HepG2 (cell line): ENCODE measurements around the gene CTAGE9. TPM values are rescaled to one million over a fixed set of nuclear protein-coding genes. Genes with fewer than 3 reads are reported as not detected.

Source experiments
- ERF ChIP-seq: IDR thresholded peaks from 2 replicates; pipeline ENCODE4 v1.6.1; 2018; ENCODE audit warnings: missing biosample characterization, missing genetic modification reagents
- ETV6 ChIP-seq: sonication (generic); formaldehyde crosslinking; conservative IDR thresholded peaks from 2 replicates; pipeline ENCODE4 v1.4.0; 2020; ENCODE audit warnings: missing genetic modification reagents
- FOSL2 ChIP-seq: sonication (generic); formaldehyde crosslinking; IDR thresholded peaks from 2 replicates; pipeline ENCODE4 v1.4.0; 2020; ENCODE audit warnings: missing genetic modification reagents
- FOXC1 ChIP-seq: sonication (generic); formaldehyde crosslinking; IDR thresholded peaks from 2 replicates; pipeline ENCODE4 v1.8.0; 2022; ENCODE audit warnings: mild to moderate bottlenecking, missing genetic modification reagents, borderline replicate concordance
- GATA4 ChIP-seq: sonication (generic); IDR thresholded peaks from 2 replicates; pipeline ENCODE4 v1.6.1; 2016; ENCODE audit warnings: antibody characterized with exemption, low read depth, borderline replicate concordance
- GZF1 ChIP-seq: sonication (generic); formaldehyde crosslinking; IDR thresholded peaks from 2 replicates; pipeline ENCODE4 v1.5.1; 2020; ENCODE audit warnings: mild to moderate bottlenecking, missing genetic modification reagents
- MIER2 ChIP-seq: IDR thresholded peaks from 2 replicates; pipeline ENCODE4 v1.6.1; 2016; ENCODE audit warnings: missing biosample characterization, missing genetic modification reagents
- NR1H2 ChIP-seq: sonication (generic); formaldehyde crosslinking; IDR thresholded peaks from 2 replicates; pipeline ENCODE4 v1.8.1; 2022; ENCODE audit warnings: low read depth, missing genetic modification reagents, borderline replicate concordance
- POLR2G ChIP-seq: fragments of 200-400 bp; formaldehyde crosslinking; IDR thresholded peaks from 2 replicates; pipeline ENCODE4 v1.6.1; 2018; ENCODE audit warnings: mild to moderate bottlenecking, low read depth, low read length, moderate library complexity
- SALL1 ChIP-seq: sonication (generic); formaldehyde crosslinking; IDR thresholded peaks from 2 replicates; pipeline ENCODE4 v1.8.0; 2022; ENCODE audit warnings: mild to moderate bottlenecking, missing genetic modification reagents
- SOX13 ChIP-seq, 3 experiments: fragments of 450-650 bp in 1 of 3; sonication (generic) in 1 of 3; formaldehyde crosslinking in 1 of 3; IDR thresholded peaks in 2 of 3; conservative IDR thresholded peaks in 1 of 3; 2 replicates each; pipeline versions ENCODE4 v1.5.0 to v1.6.1; 2016 to 2020; ENCODE audit warnings: antibody characterized with exemption in 1 of 3, mild to moderate bottlenecking in 1 of 3, missing compliant biosample characterization in 1 of 3, missing genetic modification reagents in 1 of 3, moderate library complexity in 1 of 3
- SSRP1 ChIP-seq: IDR thresholded peaks from 2 replicates; pipeline ENCODE4 v1.6.1; 2016; ENCODE audit warnings: control low read depth
- ZKSCAN1 ChIP-seq: fragments of 150-350 bp; IDR thresholded peaks from 2 replicates; pipeline ENCODE4 v1.6.1; 2014; ENCODE audit warnings: low read length
- ZNF280D ChIP-seq: sonication (generic); formaldehyde crosslinking; IDR thresholded peaks from 2 replicates; pipeline ENCODE4 v1.5.1; 2020; ENCODE audit warnings: mild to moderate bottlenecking, missing genetic modification reagents
- ZNF281 ChIP-seq: sonication (generic); formaldehyde crosslinking; IDR thresholded peaks from 2 replicates; pipeline ENCODE4 v1.4.0; 2020; ENCODE audit warnings: missing genetic modification reagents, borderline replicate concordance
- ZNF383 ChIP-seq: sonication (generic); formaldehyde crosslinking; IDR thresholded peaks from 2 replicates; pipeline ENCODE4 v1.4.0; 2020; ENCODE audit warnings: missing genetic modification reagents, mild to moderate bottlenecking, borderline replicate concordance
- ZNF431 ChIP-seq: sonication (generic); formaldehyde crosslinking; IDR thresholded peaks from 2 replicates; pipeline ENCODE4 v1.9.0; 2022; ENCODE audit warnings: missing genetic modification reagents, low read depth, mild to moderate bottlenecking, borderline replicate concordance
- ZNF644 ChIP-seq: IDR thresholded peaks from 2 replicates; pipeline ENCODE4 v1.6.1; 2016; ENCODE audit warnings: low read depth
- ZNF652 ChIP-seq: IDR thresholded peaks from 2 replicates; pipeline ENCODE4 v1.6.1; 2016; ENCODE audit warnings: low read depth, borderline replicate concordance
- ZNF772 ChIP-seq: sonication (generic); formaldehyde crosslinking; IDR thresholded peaks from 2 replicates; pipeline ENCODE4 v1.5.0; 2020; ENCODE audit warnings: mild to moderate bottlenecking, missing genetic modification reagents
- polyA plus RNA-seq, 8 experiments: library from polyadenylated mRNA; depleted of rRNA in 3 of 8; stranded (reverse) in 7 of 8; unstranded in 1 of 8; fragments of >200 nt; fragmentation: Illumina TruSeq in 4 of 8; extraction: Trizol in 4 of 8; gene quantifications; 2 replicates each; pipeline versions ENCODE4 v1.2.1 to v1.2.3, GENCODE V29; 2011 to 2016; ENCODE audit warnings: low read depth in 4 of 8, missing spikeins in 1 of 8, mixed read lengths in 1 of 8; ENCODE audit not compliant: insufficient read depth in 1 of 8
- total RNA-seq, 5 experiments: library from RNA; depleted of rRNA; stranded (reverse); fragments of >200 nt; fragmentation: Illumina TruSeq; extraction: Trizol; gene quantifications; 2 replicates each; pipeline ENCODE4 v1.2.3, GENCODE V29; 2016; ENCODE audit warnings: low read depth in 1 of 5
- TF ChIP-seq, protein P1 (sequence below): sonication (generic); formaldehyde crosslinking; IDR thresholded peaks from 2 replicates; pipeline ENCODE4 v1.8.0; 2023; ENCODE audit warnings: mild to moderate bottlenecking, missing genetic modification reagents

Gene CTAGE9
- total and polyA plus RNA-seq, 2 of the 13 experiments (the other 11 are each of a cell fraction or from before 2014, with no cell fraction given), result not detected

DNA sequence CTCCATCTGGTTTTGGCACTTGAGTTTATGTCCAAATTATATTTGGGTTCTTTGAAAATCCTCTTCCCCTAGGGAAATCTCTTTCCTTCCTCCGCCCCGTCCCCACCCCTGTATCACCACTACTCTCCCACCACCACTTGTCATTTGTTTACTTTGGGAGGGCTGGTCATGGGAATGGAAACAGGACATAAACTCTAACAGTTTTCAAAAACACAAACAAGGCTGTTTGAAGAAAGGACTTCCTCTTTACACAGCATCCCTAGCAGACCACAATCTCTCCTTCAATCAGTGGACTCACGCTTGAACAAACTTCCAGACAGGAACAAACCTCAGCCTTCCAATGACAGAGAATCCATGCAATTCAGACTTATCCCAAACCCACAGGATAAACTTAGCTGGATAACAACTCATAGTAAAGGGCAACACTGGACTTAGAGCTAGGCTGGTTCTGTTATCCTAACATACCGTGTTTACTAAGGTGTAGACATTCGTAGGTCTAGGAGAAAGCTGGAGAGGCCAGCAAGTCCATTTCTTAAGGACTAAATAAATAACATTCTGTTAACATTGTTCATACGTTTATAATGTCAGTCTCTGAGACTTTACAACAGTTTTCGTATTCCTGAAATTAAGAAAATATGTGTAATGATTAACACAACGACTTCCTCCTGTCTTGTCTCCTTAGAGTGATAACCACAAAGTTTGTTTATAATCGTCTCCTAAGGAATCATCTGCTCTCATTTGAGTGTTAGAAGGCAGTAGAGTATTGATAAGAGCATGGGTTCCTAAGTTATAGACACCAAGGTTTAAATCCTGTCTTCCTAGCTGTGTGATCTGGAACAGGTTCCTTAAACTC is 44.1 kb upstream of the CTAGE9 start (continued):
- TF ChIP-seq ZKSCAN1, result no peak
- TF ChIP-seq FOXC1 (CRISPR knock-in tag), result peak; percentile 33; the same call in 1 of the 2 replicates
- peak; percentile 88 for TF ChIP-seq FOSL2 (CRISPR knock-in tag)
- TF ChIP-seq ZNF772, result peak; percentile 95
- no peak for TF ChIP-seq ZNF383 (CRISPR knock-in tag)
- TF ChIP-seq ZNF280D (CRISPR knock-in tag), result peak; percentile 87; the same call in 1 of the 2 replicates
- TF ChIP-seq GZF1 (CRISPR knock-in tag), result no peak
- TF ChIP-seq GATA4, result peak; percentile 98
- peak; percentile 16; the same call in 1 of the 2 replicates for TF ChIP-seq ZNF281 (CRISPR knock-in tag)
- TF ChIP-seq ERF (CRISPR knock-in tag), result peak; percentile 94
- peak; percentile 84 for TF ChIP-seq SOX13 (IDR thresholded peaks at IDR 0.05)
- TF ChIP-seq SOX13 (CRISPR knock-in tag; conservative IDR thresholded peaks at IDR 0.05 in 1 of 2, IDR thresholded peaks at IDR 0.05 in 1 of 2), result peak in 1 of 2 experiments; percentile 90; a peak in 2 of 4 replicates
- TF ChIP-seq ETV6 (CRISPR knock-in tag), result peak; percentile 87; the same call in 1 of the 2 replicates
- TF ChIP-seq POLR2G, result 0 out of 2 replicates have a peak, but pooled peaks have one; percentile 32
- peak; percentile 75 for TF ChIP-seq MIER2
- no peak; the same call in 1 of the 2 replicates for TF ChIP-seq ZNF431 (CRISPR knock-in tag)
- TF ChIP-seq, protein P1, sequence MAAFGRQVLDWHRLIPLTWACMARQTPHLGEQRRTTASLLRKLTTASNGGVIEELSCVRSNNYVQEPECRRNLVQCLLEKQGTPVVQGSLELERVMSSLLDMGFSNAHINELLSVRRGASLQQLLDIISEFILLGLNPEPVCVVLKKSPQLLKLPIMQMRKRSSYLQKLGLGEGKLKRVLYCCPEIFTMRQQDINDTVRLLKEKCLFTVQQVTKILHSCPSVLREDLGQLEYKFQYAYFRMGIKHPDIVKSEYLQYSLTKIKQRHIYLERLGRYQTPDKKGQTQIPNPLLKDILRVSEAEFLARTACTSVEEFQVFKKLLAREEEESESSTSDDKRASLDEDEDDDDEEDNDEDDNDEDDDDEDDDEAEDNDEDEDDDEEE, result no peak
- TF ChIP-seq SSRP1 (CRISPR knock-in tag), result no peak
- TF ChIP-seq ZNF644, result peak; percentile 76
- no peak for TF ChIP-seq NR1H2 (CRISPR knock-in tag)
- peak; percentile 92; the same call in 1 of the 2 replicates for TF ChIP-seq SALL1 (CRISPR knock-in tag)
- peak; percentile 53; the same call in 1 of the 2 replicates for TF ChIP-seq ZNF652 (CRISPR knock-in tag)
